GM15510 (cell line): Measurements from ENCODE around the gene PCDH19.

Source experiments
- POLR2A ChIP-seq: IDR thresholded peaks from 3 replicates; pipeline ENCODE4 v1.6.1; 2011; ENCODE audit warnings: borderline replicate concordance; ENCODE audit not compliant: insufficient read length; ENCODE audit errors: extremely low read depth

The PCDH19 gene, protein sequence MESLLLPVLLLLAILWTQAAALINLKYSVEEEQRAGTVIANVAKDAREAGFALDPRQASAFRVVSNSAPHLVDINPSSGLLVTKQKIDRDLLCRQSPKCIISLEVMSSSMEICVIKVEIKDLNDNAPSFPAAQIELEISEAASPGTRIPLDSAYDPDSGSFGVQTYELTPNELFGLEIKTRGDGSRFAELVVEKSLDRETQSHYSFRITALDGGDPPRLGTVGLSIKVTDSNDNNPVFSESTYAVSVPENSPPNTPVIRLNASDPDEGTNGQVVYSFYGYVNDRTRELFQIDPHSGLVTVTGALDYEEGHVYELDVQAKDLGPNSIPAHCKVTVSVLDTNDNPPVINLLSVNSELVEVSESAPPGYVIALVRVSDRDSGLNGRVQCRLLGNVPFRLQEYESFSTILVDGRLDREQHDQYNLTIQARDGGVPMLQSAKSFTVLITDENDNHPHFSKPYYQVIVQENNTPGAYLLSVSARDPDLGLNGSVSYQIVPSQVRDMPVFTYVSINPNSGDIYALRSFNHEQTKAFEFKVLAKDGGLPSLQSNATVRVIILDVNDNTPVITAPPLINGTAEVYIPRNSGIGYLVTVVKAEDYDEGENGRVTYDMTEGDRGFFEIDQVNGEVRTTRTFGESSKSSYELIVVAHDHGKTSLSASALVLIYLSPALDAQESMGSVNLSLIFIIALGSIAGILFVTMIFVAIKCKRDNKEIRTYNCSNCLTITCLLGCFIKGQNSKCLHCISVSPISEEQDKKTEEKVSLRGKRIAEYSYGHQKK (N-terminal part only)

DNA sequence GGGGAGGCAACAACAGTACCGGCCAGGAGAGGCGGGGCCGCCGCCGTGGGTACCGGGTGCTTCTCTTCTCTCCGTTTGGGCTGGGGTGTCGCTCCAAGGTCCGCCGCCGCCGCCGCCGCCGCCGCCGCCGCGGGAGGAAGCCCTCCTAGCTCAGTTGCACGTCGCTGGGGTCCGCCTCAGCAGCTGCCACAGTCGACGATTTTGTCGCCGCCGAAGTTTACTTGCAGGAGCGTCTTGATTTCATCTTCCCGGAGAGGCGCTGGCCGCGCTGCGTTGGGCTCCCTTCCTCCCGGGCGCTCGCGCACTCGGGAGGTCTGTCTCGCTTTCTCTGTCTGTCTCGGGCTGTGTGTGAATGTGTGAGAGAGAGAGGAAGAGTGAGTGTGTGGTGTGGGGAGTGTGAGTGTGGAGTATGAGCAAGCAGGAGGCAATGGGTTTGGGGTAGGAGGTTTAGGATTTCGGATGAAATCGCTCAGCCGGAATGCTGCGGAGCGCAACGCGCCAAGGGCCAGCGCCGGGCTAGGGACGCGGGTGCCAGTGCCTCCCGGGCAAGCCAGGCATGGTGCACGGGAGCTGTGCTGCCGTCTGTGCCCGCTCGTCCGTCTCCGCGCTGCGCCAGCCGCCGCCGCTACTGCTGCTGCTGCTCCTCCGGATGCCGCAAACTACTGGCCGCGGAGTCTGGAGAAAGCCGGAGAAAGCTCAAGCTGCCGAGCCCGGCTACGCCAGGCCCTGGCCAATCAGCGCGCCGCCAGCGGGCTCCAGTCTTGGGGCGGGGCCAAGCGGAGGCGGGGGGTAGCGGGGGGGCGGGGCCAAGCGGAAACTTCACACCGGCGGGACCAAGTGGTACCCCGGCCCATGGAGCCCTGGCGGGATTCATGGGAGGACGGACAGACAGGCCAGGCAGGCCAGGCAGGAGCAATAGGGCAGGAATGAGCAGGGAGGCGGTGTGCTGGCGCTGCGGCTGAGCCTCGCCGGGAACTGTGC, at the start of gene PCDH19:
Gene PCDH19 (minus strand): TSS at position 664 of the 981 bp plus-strand sequence. CDS start 1,676 bp downstream, outside the sequence.
- no peak for TF ChIP-seq POLR2A

GRCh38 chrX:100449696-100450608, 39.9 kb upstream of the PCDH19 start:
- no peak for TF ChIP-seq POLR2A

DNA sequence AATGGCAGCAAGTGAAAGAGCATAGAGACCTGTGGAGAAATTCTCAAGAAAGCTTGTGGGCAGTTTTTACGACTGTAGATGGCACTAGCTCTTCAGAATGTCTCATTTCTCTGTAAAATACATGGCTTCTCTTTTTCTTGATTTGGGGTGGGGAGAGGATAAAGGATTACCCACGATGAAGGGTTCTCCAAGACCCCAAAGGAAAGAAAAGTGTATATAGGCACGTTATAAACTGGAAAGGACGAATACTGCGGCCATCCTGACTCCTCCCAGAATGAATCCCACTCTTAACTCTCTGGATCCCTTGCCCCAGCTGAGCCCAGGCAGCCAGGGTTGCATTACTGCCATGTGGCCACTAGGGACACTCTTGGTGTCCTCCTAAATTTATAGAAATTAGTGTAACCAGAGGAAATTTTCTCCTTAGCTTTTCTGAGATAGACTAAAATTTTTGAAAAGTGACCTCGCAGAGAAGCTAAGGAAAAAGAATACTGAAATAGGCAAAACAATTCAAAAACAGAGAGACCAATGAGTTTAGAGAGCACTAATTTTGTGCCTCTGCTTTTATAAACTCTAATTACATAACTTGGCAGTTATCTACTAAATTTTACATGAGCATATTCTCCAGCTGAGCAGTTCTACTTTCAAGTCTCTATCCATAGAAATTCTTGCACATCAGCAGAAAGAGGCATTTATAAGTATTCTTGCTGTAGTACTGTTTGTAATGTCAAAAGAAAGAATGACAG, 37.8 kb upstream of the PCDH19 start:
- no peak for TF ChIP-seq POLR2A

DNA sequence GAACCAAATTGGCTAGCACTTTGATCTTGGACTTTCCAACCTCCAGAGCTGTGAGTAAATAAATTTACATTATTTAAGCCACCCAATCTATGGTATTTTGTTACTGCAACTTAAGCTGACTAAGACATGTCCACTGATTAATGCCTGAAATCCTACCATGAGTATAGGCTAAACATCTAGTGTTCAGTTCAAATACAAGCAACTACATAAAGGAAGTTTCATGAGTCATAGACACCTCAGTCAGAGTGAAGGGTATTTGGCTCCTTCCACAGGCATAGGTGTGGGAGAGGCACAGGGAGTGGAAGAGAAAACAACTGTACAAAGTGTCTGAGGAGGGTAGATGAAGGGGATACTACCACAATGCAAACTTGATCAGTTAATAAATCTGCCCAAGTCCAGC, 35.5 kb upstream of the PCDH19 start:
- TF ChIP-seq POLR2A: no peak

GRCh38 chrX:100440006-100440405, 29.9 kb upstream of the PCDH19 start:
- no peak for TF ChIP-seq POLR2A

DNA sequence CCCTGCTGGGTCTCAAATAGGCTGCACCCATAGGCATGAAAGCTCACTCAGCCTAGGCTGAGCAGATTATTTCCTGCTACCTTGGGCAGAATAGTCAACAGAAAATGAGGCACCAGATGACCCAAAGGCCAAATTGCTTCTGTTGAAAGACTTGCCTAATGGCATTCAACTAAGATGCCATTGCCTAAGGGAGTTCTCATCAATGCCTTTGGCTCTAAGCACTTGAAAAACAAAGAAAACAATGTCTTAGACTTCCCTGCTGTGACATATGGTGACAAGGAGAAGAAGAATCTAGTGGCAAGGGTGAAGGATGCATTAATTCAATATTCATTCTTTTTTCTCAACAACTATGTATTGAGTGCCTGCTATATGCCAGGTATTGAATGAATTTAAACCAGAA, 25.7 kb upstream of the PCDH19 start:
- TF ChIP-seq POLR2A: no peak

GRCh38 chrX:100424012-100424411, 13.9 kb upstream of the PCDH19 start:
- TF ChIP-seq POLR2A: no peak

DNA sequence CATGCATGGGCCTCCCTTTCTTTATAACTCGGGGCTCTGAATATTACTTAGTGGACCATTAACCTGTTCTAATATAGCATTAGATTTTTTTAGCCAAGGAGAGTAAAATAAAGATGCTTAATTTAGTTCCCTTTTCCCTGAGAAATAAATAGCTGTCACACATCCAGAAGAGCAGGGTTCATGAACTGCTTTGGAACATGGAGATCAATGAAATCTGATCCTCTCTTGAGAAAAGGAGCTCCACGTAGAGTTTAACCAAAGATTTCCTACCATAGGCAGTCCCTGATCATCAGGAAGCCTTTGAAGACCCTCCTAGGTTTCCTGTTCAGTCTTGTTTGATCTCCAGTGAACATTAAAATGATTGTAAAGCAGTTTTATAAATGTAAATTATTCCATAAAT, 8.5 kb upstream of the PCDH19 start:
- TF ChIP-seq POLR2A: no peak

DNA sequence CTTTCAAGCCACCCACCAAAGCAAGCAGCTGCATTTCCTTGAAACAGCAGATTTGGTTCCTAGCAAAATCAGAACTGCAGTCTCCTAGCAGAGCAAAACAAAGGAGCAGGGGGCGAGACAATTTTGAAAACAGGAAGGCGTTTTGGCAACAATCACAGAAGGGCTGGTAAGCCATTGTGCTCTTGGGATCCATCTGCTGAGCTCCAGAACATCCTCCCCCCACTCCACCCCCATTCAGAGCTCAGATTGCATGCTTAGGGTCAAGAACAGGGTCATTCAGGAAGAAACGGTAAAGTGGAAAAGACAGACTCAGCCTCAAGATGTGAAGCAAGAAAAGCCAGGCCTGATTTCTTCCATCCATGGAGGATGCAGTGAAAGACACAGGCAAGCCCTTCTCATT, 7.6 kb upstream of the PCDH19 start:
- TF ChIP-seq POLR2A: no peak

DNA sequence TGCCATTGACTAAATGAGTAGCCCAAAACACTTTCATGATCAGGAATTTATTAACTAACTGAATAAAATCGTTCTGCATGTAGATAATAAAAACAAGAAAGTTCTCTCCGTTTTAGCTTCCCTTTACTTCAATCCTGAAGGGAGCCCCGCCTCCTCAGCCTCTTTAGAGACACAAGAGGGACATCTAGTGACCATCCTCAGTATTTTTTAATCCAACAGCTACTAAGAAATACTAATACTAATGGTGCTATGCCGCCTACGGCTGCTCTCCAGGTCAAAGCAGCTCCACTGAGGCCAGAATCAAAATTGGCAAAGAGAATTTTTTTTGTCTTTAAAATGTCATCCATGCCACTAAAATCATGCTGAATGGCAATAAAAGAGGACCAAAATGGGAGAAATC, 3.2 kb upstream of the PCDH19 start:
- no peak for TF ChIP-seq POLR2A

- no peak for TF ChIP-seq POLR2A
Measured at GRCh38 chrX:100411802-100412715, 2.0 kb upstream of the PCDH19 start.
